22Rv1 (cell line): Measurements from ENCODE around the gene GAL3ST1.

Experiments used
- CTCF ChIP-seq: fragments of 450-650 bp; IDR thresholded peaks from 2 replicates; pipeline ENCODE4 v1.5.1; 2017; ENCODE audit warnings: mild to moderate bottlenecking
- ZFX ChIP-seq: fragments of 450-650 bp; IDR thresholded peaks from 2 replicates; pipeline ENCODE4 v1.6.1; 2017; ENCODE audit warnings: antibody characterized with exemption, borderline replicate concordance

GRCh38 chr22:30565341-30565740 is 9.1 kb downstream of the GAL3ST1 start:
- TF ChIP-seq CTCF = no peak
- no peak for TF ChIP-seq ZFX
